ENCODE results near the gene CHCHD2. TPM values are rescaled to one million over a fixed set of nuclear protein-coding genes. Genes with fewer than 3 reads are reported as not detected.
"Not testable (repeated sequence)": the region's sequence is repeated elsewhere in the genome, so short reads cannot be mapped to it uniquely, and the experiment has no call there.

The CHCHD2 gene
- total RNA-seq, 4 donors from 2014 or later: 214 to 287 (median 259) TPM

GRCh38 chr7:56083150-56083785 is 23.0 kb downstream of the CHCHD2 start:
- 52% methylated on average over 13 of the region's 13 CpGs for WGBS, 2 donors
- H3K4me3 ChIP-seq (ENCODE audit: low read depth, poor library complexity, severe bottlenecking): no peak overlapping the region
- intact Hi-C loops (cut with DNase I; ENCODE audit: low total_unique reads): no loop called here
- TF ChIP-seq CTCF (IDR thresholded peaks at IDR 0.05) (no peak), POLR2A (IDR thresholded peaks at IDR 0.05) (no peak)
- no peak for DNase-seq (ENCODE audit: low spot score in 2 of 2)

- no peak for TF ChIP-seq CTCF (IDR thresholded peaks at IDR 0.05)
- no peak for TF ChIP-seq POLR2A (IDR thresholded peaks at IDR 0.05)
- H3K4me3 ChIP-seq (ENCODE audit: low read depth, poor library complexity, severe bottlenecking): no peak overlapping the region
- intact Hi-C loops (cut with DNase I; ENCODE audit: low total_unique reads): no loop called here
- DNase-seq (ENCODE audit: low spot score in 2 of 2): no peak
- WGBS, 2 donors: 91 to 92% methylated on average over 29 of the region's 29 CpGs
Observed at GRCh38 chr7:56081626-56082340, 24.5 kb downstream of the CHCHD2 start.

GRCh38 chr7:56080726-56081435 is 25.4 kb downstream of the CHCHD2 start:
- DNase-seq (ENCODE audit: low spot score in 2 of 2); H3K4me3 ChIP-seq (ENCODE audit: low read depth, poor library complexity, severe bottlenecking); intact Hi-C loops (cut with DNase I; ENCODE audit: low total_unique reads): not testable (repeated sequence)
- WGBS, 2 donors: 92 to 94% methylated on average over 26 to 28 of the region's 28 CpGs

GRCh38 chr7:56079450-56080185 is 26.7 kb downstream of the CHCHD2 start:
- intact Hi-C loops (cut with DNase I; ENCODE audit: low total_unique reads): loop anchor here (10.0 kb wide), 3 partner anchors 75 to 435 kb away; partner anchors contain the start of gene ZNF713
- peak; percentile 54 to 94 for DNase-seq (ENCODE audit: low spot score in 2 of 2)
- WGBS, 2 donors: 27 to 30% methylated on average over 12 of the region's 12 CpGs
- H3K4me3 ChIP-seq (ENCODE audit: low read depth, poor library complexity, severe bottlenecking): no peak overlapping the region
- TF ChIP-seq CTCF (IDR thresholded peaks at IDR 0.05) (peak in 1 of 3 donors; percentile 63), POLR2A (IDR thresholded peaks at IDR 0.05) (no peak)

- intact Hi-C loops (cut with DNase I; ENCODE audit: low total_unique reads): loop anchor here (10.0 kb wide), 3 partner anchors 73 to 433 kb away; partner anchors contain the start of gene ZNF713
- DNase-seq (ENCODE audit: low spot score in 2 of 2): no peak
- 92 to 94% methylated on average over 7 to 15 of the region's 16 CpGs for WGBS, 2 donors
Observed at GRCh38 chr7:56078196-56078595, 28.1 kb downstream of the CHCHD2 start.

More at GRCh38 chr7:56078196-56078595, 28.1 kb downstream of the CHCHD2 start:
- H3K4me3 ChIP-seq (ENCODE audit: low read depth, poor library complexity, severe bottlenecking): no peak overlapping the region
- TF ChIP-seq CTCF (IDR thresholded peaks at IDR 0.05) (no peak), POLR2A (IDR thresholded peaks at IDR 0.05) (no peak)

Data from lower leg skin (tissue), 4 donors.